GM18867 (cell line): ENCODE results near the gene UBQLN3.

Experiments used
- ATAC-seq: cut with Tn5 transposase; IDR thresholded peaks from one replicate; pipeline ENCODE4 v1.9.1; 2021; ENCODE audit warnings: mild to moderate bottlenecking, moderate library complexity; ENCODE audit not compliant: unreplicated experiment

The UBQLN3 gene

GRCh38 chr11:5509803-5510202 is at the start of gene UBQLN3:
Gene UBQLN3, minus strand, starts transcription at chr11:5509957. Its CDS starts 399 bp downstream, at chr11:5509558.
- ATAC-seq, result no peak

DNA sequence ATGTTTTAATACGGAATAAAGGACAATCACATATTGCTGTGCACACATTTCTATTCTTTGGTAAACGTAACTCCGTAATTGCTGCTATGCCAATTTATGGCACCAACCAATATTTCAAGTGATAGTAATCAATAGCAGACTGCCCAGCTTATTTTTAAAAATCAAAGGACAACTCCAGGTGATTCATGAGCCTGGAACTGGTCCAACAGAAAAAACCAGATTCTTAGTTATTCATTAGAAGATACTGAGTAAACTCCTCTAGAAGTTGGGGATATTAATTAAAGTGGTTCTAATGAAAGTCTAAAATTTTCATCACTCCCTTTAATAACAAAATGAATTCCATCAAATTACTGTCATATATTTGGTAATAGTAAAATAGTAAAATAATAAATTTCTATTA is 48.0 kb upstream of the UBQLN3 start:
- no peak for ATAC-seq

- ATAC-seq, result no peak
These were observed 46.9 kb upstream of the UBQLN3 start for GRCh38 chr11:5556596-5557188.

DNA sequence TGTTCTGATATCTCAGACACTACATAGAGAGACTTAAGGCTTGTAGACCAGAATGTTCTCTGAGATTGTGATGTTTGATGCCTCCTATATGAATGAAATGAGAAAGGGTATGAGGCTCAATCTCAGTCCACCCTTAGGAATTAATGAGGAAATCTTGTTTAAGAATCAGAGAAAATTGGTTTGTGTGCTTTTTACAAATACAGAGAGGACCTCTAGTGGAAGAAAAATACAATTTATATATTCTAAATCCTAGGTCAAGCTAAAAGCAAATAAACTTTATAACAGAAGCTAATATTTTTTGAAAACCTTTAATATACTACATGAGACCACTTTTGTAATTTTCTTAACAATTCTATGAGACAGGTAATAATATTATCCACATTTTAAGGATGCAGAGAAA is 43.6 kb upstream of the UBQLN3 start:
- ATAC-seq, result no peak

DNA sequence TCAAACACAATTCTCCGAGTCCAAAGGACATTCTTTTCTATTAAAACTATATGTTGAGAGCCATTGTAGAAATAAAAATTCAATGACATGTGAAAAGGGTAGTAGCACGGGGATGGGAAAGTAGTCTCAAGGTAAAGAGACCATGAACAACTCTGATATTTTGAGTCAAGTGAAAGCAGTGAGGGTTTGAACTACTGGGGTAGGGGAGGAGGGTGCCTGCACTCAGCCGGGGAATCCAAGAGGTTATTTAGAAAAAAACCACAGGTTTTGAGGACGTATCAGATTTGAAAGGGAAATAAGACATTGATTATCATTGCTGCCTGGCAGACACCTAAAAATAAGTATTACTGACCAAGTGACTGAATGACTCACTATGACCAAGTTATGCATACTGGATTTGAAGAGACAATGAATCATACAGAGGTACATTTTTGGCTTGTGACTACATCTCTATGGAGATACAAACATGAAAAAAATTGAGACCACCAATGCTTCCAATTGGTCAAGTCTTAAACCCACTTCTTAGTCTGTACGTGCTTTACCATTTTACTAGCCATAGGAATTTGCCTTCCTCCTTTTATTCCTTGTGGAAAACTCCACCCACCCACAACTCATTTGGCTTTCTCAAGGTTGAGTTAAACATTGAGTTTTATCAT is 40.8 kb upstream of the UBQLN3 start:
- ATAC-seq, result peak; percentile 67

- no peak for ATAC-seq
These were observed 38.7 kb upstream of the UBQLN3 start, which contains the start of gene OR52H1 for GRCh38 chr11:5548440-5548839. Gene OR52H1, minus strand, starts transcription at chr11:5548540. Its CDS starts 3,035 bp downstream, at chr11:5545505.

DNA sequence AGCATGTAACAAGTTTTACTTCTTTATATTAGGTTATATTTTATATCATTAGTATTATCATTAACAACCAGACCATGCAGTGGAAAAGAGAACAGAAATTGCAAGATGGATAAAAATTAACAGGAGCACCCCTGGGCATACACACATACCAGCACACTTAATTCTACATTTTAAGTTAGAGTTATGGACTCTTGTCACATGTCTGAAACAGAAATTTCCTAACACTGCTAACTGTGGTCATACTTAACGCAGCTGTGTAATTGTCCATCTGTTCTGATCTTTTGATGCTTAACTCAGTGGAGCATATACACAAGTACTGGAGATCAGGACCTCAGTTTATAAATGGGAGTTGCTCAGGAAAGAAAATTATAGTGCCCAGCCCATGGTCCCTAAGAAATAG is 38.2 kb upstream of the UBQLN3 start:
- ATAC-seq, result peak; percentile 38

GRCh38 chr11:5546457-5546856 is 36.7 kb upstream of the UBQLN3 start:
- ATAC-seq, result no peak

DNA sequence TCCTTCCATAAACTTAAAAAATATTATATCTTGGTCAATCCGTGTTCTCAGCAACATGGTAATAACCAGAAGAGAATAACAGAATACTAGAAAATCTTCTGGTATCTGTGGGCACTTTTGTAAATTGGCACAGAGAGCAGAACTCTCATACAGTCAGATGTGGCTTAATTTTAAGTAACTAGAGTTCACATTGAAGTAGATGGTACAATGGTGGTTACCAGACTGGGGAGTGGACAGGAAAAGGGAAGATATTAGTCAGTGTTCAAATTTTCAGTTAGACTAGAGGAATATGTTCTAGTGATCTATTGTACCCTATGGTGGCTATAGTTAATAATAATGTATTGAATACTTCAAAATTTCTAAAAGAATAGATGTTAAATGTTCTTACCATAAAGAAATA is 31.7 kb upstream of the UBQLN3 start:
- ATAC-seq, result no peak

DNA sequence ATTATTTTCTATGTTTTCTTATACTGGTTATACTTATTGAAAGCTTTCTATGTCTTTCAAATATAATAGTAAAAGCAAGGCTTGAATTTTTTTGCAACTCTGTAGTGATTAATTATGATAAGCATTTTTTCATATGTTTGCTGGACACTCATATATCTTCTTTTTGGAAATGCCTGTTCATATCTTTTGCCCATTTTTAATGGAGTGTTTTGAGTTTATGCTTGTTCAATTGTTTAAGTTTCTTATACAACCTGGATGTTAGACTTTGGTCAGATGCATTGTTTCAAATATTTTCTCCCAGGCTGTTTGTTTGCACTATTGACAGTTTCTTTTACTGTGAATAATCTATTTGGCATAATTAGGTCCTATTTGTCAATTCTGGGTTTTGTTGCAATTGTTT is 26.7 kb upstream of the UBQLN3 start:
- ATAC-seq, result no peak

GRCh38 chr11:5534046-5534445 is 24.3 kb upstream of the UBQLN3 start:
- no peak for ATAC-seq

DNA sequence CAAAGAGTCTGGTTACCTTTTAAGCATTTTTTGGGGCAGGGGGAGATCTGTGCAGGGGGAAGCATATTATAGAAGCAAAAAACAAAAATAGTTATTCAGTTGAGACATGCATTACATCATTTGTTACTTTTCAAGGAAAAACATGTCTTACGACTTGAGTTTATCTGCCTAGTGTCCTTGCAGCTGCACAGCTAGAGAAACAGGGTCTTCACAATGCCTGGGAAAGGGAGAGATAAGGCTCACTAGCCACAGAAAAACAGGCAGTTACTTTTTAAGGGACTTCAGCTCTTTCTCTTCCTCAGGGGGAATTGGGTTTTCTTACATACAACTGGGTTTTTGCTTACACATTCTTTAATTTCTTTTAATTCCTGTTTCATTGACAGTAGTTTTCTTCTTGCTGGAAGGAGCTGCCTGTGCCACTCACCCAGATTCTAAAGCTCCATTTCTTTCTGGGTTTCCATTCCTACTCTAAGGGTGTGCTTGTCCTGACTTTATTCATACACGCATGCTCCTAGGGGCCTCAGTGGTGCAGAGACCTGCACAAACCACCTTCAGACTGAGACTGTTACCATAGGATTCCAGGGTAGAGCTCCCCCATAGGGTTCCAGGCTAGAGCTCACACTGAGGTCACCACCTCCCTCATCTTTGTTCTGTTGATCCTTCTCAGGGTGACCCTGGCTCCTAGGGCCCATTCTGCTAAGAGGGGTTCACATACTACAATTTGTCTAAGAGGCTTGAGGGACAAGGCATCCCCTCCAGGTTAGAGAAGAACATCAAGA is 21.5 kb upstream of the UBQLN3 start:
- no peak for ATAC-seq

DNA sequence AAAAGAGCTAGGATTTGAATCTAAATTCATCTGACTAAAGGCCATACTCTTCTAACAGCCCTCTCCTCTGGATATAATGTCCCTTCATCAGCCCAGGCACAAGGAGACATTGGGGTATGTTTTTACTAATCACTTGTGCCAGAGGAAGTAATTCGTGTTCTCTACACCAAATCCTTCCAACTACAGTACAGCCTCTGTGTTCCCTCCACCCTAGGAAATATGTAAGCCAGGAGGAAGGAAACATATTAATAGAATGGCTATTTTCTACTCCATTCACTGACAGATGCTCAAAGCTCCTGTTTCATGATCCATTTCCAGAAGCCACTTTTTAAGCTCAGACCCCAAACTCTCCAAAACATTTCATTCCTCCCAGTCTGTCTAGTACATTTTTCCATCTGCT is 18.7 kb upstream of the UBQLN3 start:
- no peak for ATAC-seq

- ATAC-seq, result no peak
These were observed 18.0 kb upstream of the UBQLN3 start for GRCh38 chr11:5527716-5528115.

- no peak for ATAC-seq
These were observed 15.0 kb upstream of the UBQLN3 start for GRCh38 chr11:5524756-5525155.

- ATAC-seq, result no peak
These were observed 12.6 kb upstream of the UBQLN3 start for GRCh38 chr11:5522308-5522707.

- no peak for ATAC-seq
These were observed 11.8 kb upstream of the UBQLN3 start for GRCh38 chr11:5521540-5521939.

DNA sequence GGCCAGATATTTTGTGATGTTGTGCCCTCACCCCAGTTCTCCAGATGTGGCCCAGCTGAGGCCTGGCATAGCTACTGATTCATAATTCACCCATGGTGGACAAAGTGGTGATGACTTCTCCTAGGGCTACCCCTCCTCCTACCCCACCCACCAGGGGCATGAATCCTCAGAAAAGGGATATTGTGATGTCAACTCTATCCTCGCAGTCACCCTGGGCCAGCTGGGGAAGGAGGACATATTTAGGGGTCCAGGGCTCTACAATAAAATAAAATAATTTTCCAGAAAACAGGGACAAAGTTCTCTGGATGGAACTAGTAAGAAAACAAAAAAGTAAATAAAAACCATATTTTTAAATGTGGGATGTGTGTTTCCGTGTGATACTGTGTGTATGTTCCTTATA is 6.8 kb upstream of the UBQLN3 start, which contains the start of gene UBQLNL:
UBQLNL (minus strand) TSS at position 101 of the 400 bp plus-strand sequence. CDS start 258 bp downstream, outside the sequence.
- ATAC-seq, result no peak

DNA sequence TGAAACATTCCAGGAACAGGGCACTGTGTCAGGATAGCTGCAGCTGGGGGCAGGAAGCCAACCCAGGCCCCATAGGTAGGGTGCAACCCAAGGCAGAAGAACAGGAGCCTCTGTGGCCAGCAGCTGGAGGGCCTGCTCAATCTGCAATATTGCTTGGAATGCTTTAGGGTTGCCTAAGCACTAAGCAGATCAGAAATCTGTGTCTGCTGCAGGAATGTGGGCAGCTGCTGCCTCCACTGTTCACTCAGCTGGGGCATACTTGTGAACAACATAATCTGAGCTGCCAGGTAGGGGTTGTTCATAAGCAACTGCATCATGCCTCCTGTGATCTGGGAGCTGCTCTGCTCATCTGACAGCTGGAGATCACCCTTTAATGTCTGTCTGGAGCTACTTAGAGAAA is 5.1 kb upstream of the UBQLN3 start:
- ATAC-seq, result no peak

DNA sequence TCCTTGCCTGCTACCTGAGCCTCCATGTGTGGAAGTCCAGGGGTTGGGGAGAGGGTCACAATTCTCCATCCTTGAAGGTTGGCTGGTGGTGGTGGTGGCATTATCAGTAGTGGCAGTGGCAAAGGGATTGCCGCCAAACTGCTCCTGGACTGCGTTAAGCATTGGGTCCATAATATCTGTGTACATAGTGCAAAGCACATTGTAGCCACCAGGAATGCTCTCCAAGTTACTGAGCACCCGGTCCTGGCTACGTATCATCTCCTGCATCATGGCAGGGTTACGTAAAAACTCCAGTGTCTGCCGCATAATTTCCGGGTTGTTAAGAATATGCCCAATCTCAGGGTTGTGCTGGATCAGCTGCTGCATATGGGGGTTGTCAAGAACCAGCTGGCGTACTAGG is 1.2 kb downstream of the UBQLN3 start:
- no peak for ATAC-seq

DNA sequence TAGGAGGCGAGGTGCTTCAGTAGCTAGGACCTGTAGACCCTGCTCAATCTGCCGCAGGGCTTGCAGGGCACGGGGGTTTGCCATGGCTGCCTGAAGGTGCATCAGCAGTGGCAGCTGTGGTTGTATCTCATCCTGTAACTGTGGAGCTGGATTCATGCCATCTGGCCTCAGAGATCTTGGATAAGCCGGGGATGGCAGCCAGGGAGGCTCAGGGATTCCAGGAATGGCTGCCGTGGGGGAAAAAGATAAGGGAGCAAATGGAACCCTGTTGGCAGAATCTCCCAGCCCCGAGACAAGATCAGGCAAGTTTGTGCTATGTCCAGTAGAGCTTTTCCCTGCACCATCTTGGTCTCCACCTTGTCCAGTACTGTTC is 1.8 kb downstream of the UBQLN3 start:
- no peak for ATAC-seq
